HCT116 (cell line): Measurements from ENCODE around the gene PDLIM4. TPM values are rescaled to one million over a fixed set of nuclear protein-coding genes. Genes with fewer than 3 reads are reported as not detected.

Experiments used
- ATAC-seq: fragments of 200-7000 bp; cut with Tn5 transposase; 2 replicates; pipeline ENCODE4 v1.9.1; 2020; ENCODE audit warnings: mild to moderate bottlenecking, moderate library complexity
- BruUV-seq: library from RNA; stranded (reverse); fragments of 400-500 nt; replicated peaks from 2 replicates; lab custom pipeline; 2021; lab: Mats Ljungman, UMichigan
- CTCF ChIA-PET: fragments of 300-600 bp; sonication (Branson Sonifier 250); formaldehyde crosslinking; loops from one replicate; lab custom pipeline; 2021; ENCODE audit warnings: antibody characterized with exemption; lab: Charles Lee
- POLR2A ChIA-PET: fragments of 300-600, 350-600 bp; sonication (Branson Sonifier 250); formaldehyde crosslinking; loops from one replicate; lab custom pipeline; 2021; ENCODE audit warnings: antibody characterized with exemption; lab: Charles Lee
- RAD21 ChIA-PET, 2 experiments: fragments of 300-600 bp; sonication (Branson Sonifier 250); formaldehyde crosslinking; loops; one replicate each; lab custom pipeline; 2023; ENCODE audit warnings: low total read pairs in 2 of 2; ENCODE audit not compliant: uncharacterized antibody in 2 of 2, unreplicated experiment in 2 of 2, low non-redundant PET in 1 of 2; lab: Charles Lee
- DNase-seq: peaks from one replicate; pipeline ENCODE4 v3.0.0-alpha.2; 2010; ENCODE audit warnings: low read depth, low spot score
- H2AFZ ChIP-seq: fragments of 200-600 bp; shearing (Covaris generic), sonication (generic); 2 replicates; pipeline ENCODE4 v1.6.1; 2017; ENCODE audit warnings: low read depth, mixed run types, mixed read lengths, antibody characterized with exemption, low read length; ENCODE audit not compliant: poor library complexity, severe bottlenecking
- H3K27ac ChIP-seq: 2 replicates; pipeline ENCODE4 v1.5.1; 2012; ENCODE audit warnings: low read depth, low read length
- H3K27me3 ChIP-seq: fragments of 200-600 bp; sonication (generic); 2 replicates; pipeline ENCODE4 v1.6.1; 2016; ENCODE audit warnings: mixed run types, low read length, mixed read lengths; ENCODE audit not compliant: insufficient read depth
- H3K36me3 ChIP-seq, 2 experiments: fragments of 200-500 bp in 1 of 2; fragments of 200-600 bp in 1 of 2; sonication (Bioruptor generic) in 1 of 2; sonication (generic) in 1 of 2; 2 replicates each; pipeline versions ENCODE4 v1.5.1 to v1.6.1; 2014 to 2016; ENCODE audit warnings: low read length in 2 of 2, inconsistent platforms in 1 of 2, mixed read lengths in 1 of 2, mixed run types in 1 of 2; ENCODE audit not compliant: insufficient read depth in 2 of 2, control insufficient read depth in 1 of 2
- H3K4me1 ChIP-seq, 2 experiments: fragments of 200-600 bp in 1 of 2; sonication (generic) in 1 of 2; 2 replicates each; pipeline versions ENCODE4 v1.5.1 to v1.6.1; 2012 to 2017; ENCODE audit warnings: low read length in 2 of 2, inconsistent platforms in 1 of 2, mild to moderate bottlenecking in 1 of 2, mixed read lengths in 1 of 2, mixed run types in 1 of 2, moderate library complexity in 1 of 2; ENCODE audit not compliant: insufficient read depth in 2 of 2, control insufficient read depth in 1 of 2
- H3K4me2 ChIP-seq: fragments of 200-600 bp; sonication (generic); 2 replicates; pipeline ENCODE4 v1.6.1; 2017; ENCODE audit warnings: mixed run types, low read length, mixed read lengths
- H3K4me3 ChIP-seq, 2 experiments: fragments of 200-600 bp in 1 of 2; sonication (generic) in 1 of 2; replicated peaks in 1 of 2; 2 replicates each; pipeline ENCODE4 v1.5.1; 2011 to 2016; ENCODE audit warnings: low read length in 2 of 2, control low read depth in 1 of 2, low read depth in 1 of 2, mild to moderate bottlenecking in 1 of 2, mixed read lengths in 1 of 2, mixed run types in 1 of 2
- H3K79me2 ChIP-seq: fragments of 200-600 bp; sonication (generic); 2 replicates; pipeline ENCODE4 v1.6.1; 2017; ENCODE audit warnings: mild to moderate bottlenecking, mixed run types, low read length, moderate library complexity, mixed read lengths; ENCODE audit not compliant: insufficient read depth
- H3K9ac ChIP-seq: fragments of 200-600 bp; sonication (generic); 2 replicates; pipeline ENCODE4 v1.6.1; 2016; ENCODE audit warnings: low read length, mixed read lengths
- H3K9me2 ChIP-seq: fragments of 200-600 bp; sonication (generic), shearing (Covaris generic); 2 replicates; pipeline ENCODE4 v1.6.1; 2017; ENCODE audit warnings: mixed run types, mild to moderate bottlenecking, moderate library complexity; ENCODE audit not compliant: insufficient read depth
- H3K9me3 ChIP-seq, 2 experiments: fragments of 200-500 bp in 1 of 2; fragments of 200-600 bp in 1 of 2; sonication (Bioruptor generic) in 1 of 2; sonication (generic) in 1 of 2; 2 replicates each; pipeline ENCODE4 v1.6.1; 2014 to 2017; ENCODE audit warnings: low read length in 2 of 2, mixed read lengths in 2 of 2, inconsistent platforms in 1 of 2, low read depth in 1 of 2, mild to moderate bottlenecking in 1 of 2, mixed run types in 1 of 2, moderate library complexity in 1 of 2; ENCODE audit not compliant: control insufficient read depth in 1 of 2, insufficient read depth in 1 of 2
- H4K20me1 ChIP-seq: fragments of 200-600 bp; sonication (generic), shearing (Covaris generic); 2 replicates; pipeline ENCODE4 v1.6.1; 2017; ENCODE audit warnings: mixed run types, mild to moderate bottlenecking, moderate library complexity; ENCODE audit not compliant: insufficient read depth
- CBX3 ChIP-seq: IDR thresholded peaks from 2 replicates; pipeline ENCODE4 v1.6.1; 2012; ENCODE audit warnings: low read depth
- CTCF ChIP-seq, 3 experiments: fragments of 200-600 bp in 1 of 3; sonication (generic) in 1 of 3; IDR thresholded peaks in 2 of 3; conservative IDR thresholded peaks in 1 of 3; 2 replicates each; pipeline ENCODE4 v1.5.1; 2012 to 2017; ENCODE audit warnings: low read depth in 2 of 3, low read length in 2 of 3, antibody characterized with exemption in 1 of 3, borderline replicate concordance in 1 of 3, control low read depth in 1 of 3, mild to moderate bottlenecking in 1 of 3, mixed read lengths in 1 of 3, mixed run types in 1 of 3, moderate library complexity in 1 of 3; ENCODE audit not compliant: insufficient read depth in 1 of 3
- EGR1 ChIP-seq: IDR thresholded peaks from 2 replicates; pipeline ENCODE4 v1.6.1; 2012; ENCODE audit warnings: low read depth
- ELF1 ChIP-seq: IDR thresholded peaks from 2 replicates; pipeline ENCODE4 v1.6.1; 2012; ENCODE audit warnings: low read depth, borderline replicate concordance
- EZH2 ChIP-seq: fragments of 200-600 bp; sonication (generic); IDR thresholded peaks from 2 replicates; pipeline ENCODE4 v1.6.1; 2017; ENCODE audit warnings: antibody characterized with exemption, mixed run types
- EZH2phosphoT487 ChIP-seq: fragments of 200-600 bp; IDR thresholded peaks from 2 replicates; pipeline ENCODE4 v1.6.1; 2018; ENCODE audit warnings: antibody characterized with exemption, borderline replicate concordance
- POLR2A ChIP-seq: IDR thresholded peaks from 2 replicates; pipeline ENCODE4 v1.7.0; 2011; ENCODE audit warnings: borderline replicate concordance; ENCODE audit not compliant: insufficient read depth, insufficient read length; ENCODE audit errors: extremely low read depth
- RAD21 ChIP-seq: IDR thresholded peaks from 2 replicates; pipeline ENCODE4 v1.6.1; 2012; ENCODE audit warnings: low read depth, mild to moderate bottlenecking
- SRF ChIP-seq: IDR thresholded peaks from 2 replicates; pipeline ENCODE4 v1.6.1; 2012; ENCODE audit warnings: low read depth
- TCF7L2 ChIP-seq: IDR thresholded peaks from 2 replicates; pipeline ENCODE4 v1.7.0; 2011; ENCODE audit warnings: borderline replicate concordance, inconsistent platforms; ENCODE audit not compliant: insufficient read depth, insufficient read length; ENCODE audit errors: extremely low read depth
- YY1 ChIP-seq: IDR thresholded peaks from 2 replicates; pipeline ENCODE4 v1.6.1; 2011; ENCODE audit warnings: low read length, low read depth, moderate library complexity, mild to moderate bottlenecking; ENCODE audit not compliant: insufficient replicate concordance; ENCODE audit errors: extremely low read depth
- ZBTB33 ChIP-seq: IDR thresholded peaks from 2 replicates; pipeline ENCODE4 v1.6.1; 2011; ENCODE audit warnings: mild to moderate bottlenecking, low read length, moderate library complexity; ENCODE audit not compliant: insufficient replicate concordance; ENCODE audit errors: extremely low read depth
- ZFX ChIP-seq: fragments of 450-650 bp; IDR thresholded peaks from 2 replicates; pipeline ENCODE4 v1.6.1; 2017
- intact Hi-C: fragments of 100-400 bp; cut with micrococcal nuclease; formaldehyde crosslinking; loops from 2 replicates; pipeline ENCODE4 v1.10.0; 2022
- total RNA-seq: library from RNA; stranded (reverse); gene quantifications from one replicate; pipeline ENCODE4 v1.2.1, GENCODE V29; 2021; ENCODE audit not compliant: unreplicated experiment

PDLIM4 gene
- total RNA-seq, 1 experiment from 2014 or later = not detected

GRCh38 chr5:132239776-132240175, 17.7 kb upstream of the PDLIM4 start:
- intact Hi-C loops = loop anchor here (2.0 kb wide), 1 partner anchor 175 kb away; no protein-coding TSS in a partner anchor
- CTCF ChIA-PET = no interaction called here
- Histone ChIP-seq H3K79me2 (no peaks in the 10 kb centered on the region), H3K36me3 (no peaks in the 10 kb centered on the region), H2AFZ (no peak overlapping the region), H3K9ac (no peak overlapping the region)
- TF ChIP-seq CBX3 = no peak
- no peak for TF ChIP-seq YY1
- no peak for TF ChIP-seq ZFX
- TF ChIP-seq SRF = no peak
- no peak for TF ChIP-seq POLR2A
- TF ChIP-seq ZBTB33 = no peak
- TF ChIP-seq, all 23 proteins: peak for 0
- POLR2A ChIA-PET = no interaction called here
- RAD21 ChIA-PET = no interaction called here
- BruUV-seq = no TSS peak
- no peak for ATAC-seq
- no peak for DNase-seq
- Histone ChIP-seq H3K4me2 (no peak overlapping the region), H3K4me3 (no peak overlapping the region), H3K4me1 (no peaks in the 10 kb centered on the region), H3K9me2 (no peaks in the 10 kb centered on the region), H3K27ac (no peak overlapping the region), H4K20me1 (no peaks in the 10 kb centered on the region), H3K9me3 (peaks cover 0 to 3% of the 10 kb centered on the region in 2 experiments; a peak in 1 of 4 replicates), H3K27me3 (no peaks in the 10 kb centered on the region)

GRCh38 chr5:132243366-132243977, 14.0 kb upstream of the PDLIM4 start:
- Histone ChIP-seq H2AFZ (no peak overlapping the region), H3K27me3 (no peaks in the 10 kb centered on the region), H3K4me1 (no peaks in the 10 kb centered on the region), H3K9ac (no peak overlapping the region), H3K36me3 (no peaks in the 10 kb centered on the region), H3K4me3 (no peak overlapping the region), H3K4me2 (no peak overlapping the region), H3K9me2 (no peaks in the 10 kb centered on the region), H4K20me1 (no peaks in the 10 kb centered on the region), H3K79me2 (no peaks in the 10 kb centered on the region), H3K27ac (no peak overlapping the region), H3K9me3 (peaks cover 0 to 3% of the 10 kb centered on the region in 2 experiments; a peak in 1 of 4 replicates)
- DNase-seq (no peak), ATAC-seq (no peak)
- intact Hi-C loops = no loop called here
- ChIA-PET CTCF (no interaction called here), RAD21 (no interaction called here), POLR2A (no interaction called here)
- BruUV-seq = no TSS peak
- no peak for TF ChIP-seq SRF
- TF ChIP-seq ZFX = no peak
- TF ChIP-seq ZBTB33 = no peak
- TF ChIP-seq RAD21 = no peak
- no peak for TF ChIP-seq ELF1
- TF ChIP-seq EGR1 = no peak
- no peak for TF ChIP-seq CTCF (IDR thresholded peaks at IDR 0.05 in 2 of 3, conservative IDR thresholded peaks at IDR 0.05 in 1 of 3; ENCODE audit: borderline replicate concordance in 1 of 3, insufficient read depth in 1 of 3, low read depth in 2 of 3, low read length in 2 of 3)
- no peak for TF ChIP-seq YY1
- no peak for TF ChIP-seq EZH2
- no peak for TF ChIP-seq TCF7L2
- TF ChIP-seq EZH2phosphoT487 = no peak
